ENCODE results near the gene COMMD9. TPM values are rescaled to one million over a fixed set of nuclear protein-coding genes. Genes with fewer than 3 reads are reported as not detected.

COMMD9 gene
- polyA plus RNA-seq, 3 donors, result 105 to 238 (median 235) TPM

DNA sequence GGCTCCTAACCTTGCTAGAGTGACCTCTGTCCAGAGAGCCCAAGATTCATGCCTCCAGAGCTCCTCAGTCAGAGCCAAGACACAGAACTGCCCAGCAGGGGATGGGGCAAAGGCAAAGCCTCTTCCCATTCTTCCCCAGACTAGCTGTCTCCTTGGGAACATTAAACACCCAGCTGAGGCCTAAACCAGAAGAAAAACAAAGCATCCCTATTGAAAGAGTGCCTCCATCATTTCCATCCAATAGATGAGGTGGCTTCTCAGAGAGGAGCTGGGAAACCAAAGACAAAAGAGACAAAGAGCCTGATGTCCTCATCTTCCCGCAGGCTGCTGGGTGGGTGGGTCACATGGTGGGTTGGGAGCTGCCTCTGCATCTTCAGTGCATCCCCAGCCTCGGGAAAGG is 37.4 kb downstream of the COMMD9 start:
- H3K36me3 Mint-ChIP-seq, result no peaks in the 10 kb centered on the region
- H3K9me3 ChIP-seq (replicated peaks in 1 of 2; ENCODE audit: control insufficient read depth in 1 of 2, insufficient read depth in 1 of 2, low read length in 2 of 2), result peaks cover 0 to 4% of the 10 kb centered on the region in 2 donors
- no peak overlapping the region for H3K27ac Mint-ChIP-seq
- no CpG with 5 or more reads among the region's 2 CpGs for WGBS (ENCODE audit: insufficient coverage)
- H3K36me3 ChIP-seq (replicated peaks in 1 of 2; ENCODE audit: control insufficient read depth in 1 of 2, insufficient read depth in 2 of 2, low read length in 2 of 2), result no peaks in the 10 kb centered on the region
- peaks cover 1 to 14% (median 3%) of the 10 kb centered on the region in 7 donors for H3K9me3 Mint-ChIP-seq
- H3K27me3 ChIP-seq (ENCODE audit: control insufficient read depth in 2 of 2, insufficient read depth in 2 of 2, low read length in 2 of 2), result peaks cover 5 to 8% of the 10 kb centered on the region in 2 donors
- intact Hi-C loops (cut with micrococcal nuclease), result no loop called here
- TF ChIP-seq, protein P1, sequence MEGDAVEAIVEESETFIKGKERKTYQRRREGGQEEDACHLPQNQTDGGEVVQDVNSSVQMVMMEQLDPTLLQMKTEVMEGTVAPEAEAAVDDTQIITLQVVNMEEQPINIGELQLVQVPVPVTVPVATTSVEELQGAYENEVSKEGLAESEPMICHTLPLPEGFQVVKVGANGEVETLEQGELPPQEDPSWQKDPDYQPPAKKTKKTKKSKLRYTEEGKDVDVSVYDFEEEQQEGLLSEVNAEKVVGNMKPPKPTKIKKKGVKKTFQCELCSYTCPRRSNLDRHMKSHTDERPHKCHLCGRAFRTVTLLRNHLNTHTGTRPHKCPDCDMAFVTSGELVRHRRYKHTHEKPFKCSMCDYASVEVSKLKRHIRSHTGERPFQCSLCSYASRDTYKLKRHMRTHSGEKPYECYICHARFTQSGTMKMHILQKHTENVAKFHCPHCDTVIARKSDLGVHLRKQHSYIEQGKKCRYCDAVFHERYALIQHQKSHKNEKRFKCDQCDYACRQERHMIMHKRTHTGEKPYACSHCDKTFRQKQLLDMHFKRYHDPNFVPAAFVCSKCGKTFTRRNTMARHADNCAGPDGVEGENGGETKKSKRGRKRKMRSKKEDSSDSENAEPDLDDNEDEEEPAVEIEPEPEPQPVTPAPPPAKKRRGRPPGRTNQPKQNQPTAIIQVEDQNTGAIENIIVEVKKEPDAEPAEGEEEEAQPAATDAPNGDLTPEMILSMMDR (IDR thresholded peaks at IDR 0.05), result no peak
- no peak overlapping the region for H3K4me3 Mint-ChIP-seq
- no peaks in the 10 kb centered on the region for H4K20me1 ChIP-seq (ENCODE audit: insufficient read depth, low read length)
- peaks cover 0 to 6% of the 10 kb centered on the region in 2 donors for H3K4me1 ChIP-seq (ENCODE audit: control insufficient read depth in 1 of 2, insufficient read depth in 2 of 2, low read length in 2 of 2)
- DNase-seq, result no peak
- H3K27ac ChIP-seq (ENCODE audit: low read depth in 1 of 2, low read length in 2 of 2), result no peak overlapping the region
- no peak overlapping the region for H2AFZ ChIP-seq (ENCODE audit: insufficient read depth, low read depth, low read length, poor library complexity, severe bottlenecking)
- H3K4me2 ChIP-seq (replicated peaks; ENCODE audit: extremely low read depth, low read length, poor library complexity, severe bottlenecking), result no peak overlapping the region
- peaks cover 10% of the 10 kb centered on the region for H3K4me1 Mint-ChIP-seq
- H3K9ac ChIP-seq (ENCODE audit: insufficient read depth, low read length, poor library complexity, severe bottlenecking), result no peak overlapping the region
- no peak overlapping the region for H3K4me3 ChIP-seq (replicated peaks in 1 of 3; ENCODE audit: low read depth in 2 of 3, low read length in 3 of 3)
- no peaks in the 10 kb centered on the region for H3K79me2 ChIP-seq (ENCODE audit: insufficient read depth, low read length)
- H3K27me3 Mint-ChIP-seq (ENCODE audit: low read depth in 3 of 3), result peaks cover 5 to 20% (median 10%) of the 10 kb centered on the region in 3 donors

DNA sequence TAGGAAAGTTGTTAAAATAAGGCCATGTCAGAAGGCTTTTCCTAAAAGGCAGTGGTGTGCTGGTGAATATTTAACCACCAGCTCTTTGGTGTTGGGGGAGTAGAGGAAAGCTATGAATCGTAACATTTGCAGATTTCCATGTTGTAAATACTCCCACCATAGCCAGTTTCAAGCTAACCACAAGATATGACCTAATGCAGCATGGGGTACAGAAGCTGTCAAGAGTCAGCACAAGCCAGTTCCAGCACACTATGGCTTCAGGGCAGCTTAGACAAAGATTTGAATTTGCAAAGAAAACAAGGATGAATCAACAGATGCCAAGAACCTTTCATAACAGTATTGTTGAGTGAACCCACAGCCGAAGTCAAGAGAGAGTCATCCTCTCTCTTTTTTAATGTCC is 40.0 kb downstream of the COMMD9 start:
- H3K27ac ChIP-seq (ENCODE audit: low read depth in 1 of 2, low read length in 2 of 2), result no peak overlapping the region
- no peaks in the 10 kb centered on the region for H4K20me1 ChIP-seq (ENCODE audit: insufficient read depth, low read length)
- no peaks in the 10 kb centered on the region for H3K9me3 ChIP-seq (replicated peaks in 1 of 2; ENCODE audit: control insufficient read depth in 1 of 2, insufficient read depth in 1 of 2, low read length in 2 of 2)
- no CpG with 5 or more reads among the region's 2 CpGs for WGBS (ENCODE audit: insufficient coverage)
- Mint-ChIP-seq H3K36me3 (no peaks in the 10 kb centered on the region), H3K27ac (no peak overlapping the region), H3K27me3 (ENCODE audit: low read depth in 3 of 3) (peaks cover 7 to 19% (median 11%) of the 10 kb centered on the region in 3 donors), H3K4me1 (peaks cover 10% of the 10 kb centered on the region), H3K9me3 (peaks cover 2 to 8% (median 3%) of the 10 kb centered on the region in 7 donors), H3K4me3 (no peak overlapping the region)
- no peak overlapping the region for H3K9ac ChIP-seq (ENCODE audit: insufficient read depth, low read length, poor library complexity, severe bottlenecking)
- intact Hi-C loops (cut with micrococcal nuclease), result loop anchor here in 1 of 2 donors (10.0 kb wide), 1 partner anchor 144 kb away; no protein-coding TSS in a partner anchor
- no peaks in the 10 kb centered on the region for H3K79me2 ChIP-seq (ENCODE audit: insufficient read depth, low read length)
- H3K4me1 ChIP-seq (ENCODE audit: control insufficient read depth in 1 of 2, insufficient read depth in 2 of 2, low read length in 2 of 2), result peaks cover 0 to 6% of the 10 kb centered on the region in 2 donors
- H3K4me3 ChIP-seq (replicated peaks in 1 of 3; ENCODE audit: low read depth in 2 of 3, low read length in 3 of 3), result no peak overlapping the region
- TF ChIP-seq, protein P1 (IDR thresholded peaks at IDR 0.05), result no peak
- H2AFZ ChIP-seq (ENCODE audit: insufficient read depth, low read depth, low read length, poor library complexity, severe bottlenecking), result no peak overlapping the region
- DNase-seq, result no peak
- no peak overlapping the region for H3K4me2 ChIP-seq (replicated peaks; ENCODE audit: extremely low read depth, low read length, poor library complexity, severe bottlenecking)
- peaks cover 9 to 14% of the 10 kb centered on the region in 2 donors for H3K27me3 ChIP-seq (ENCODE audit: control insufficient read depth in 2 of 2, insufficient read depth in 2 of 2, low read length in 2 of 2)
- no peaks in the 10 kb centered on the region for H3K36me3 ChIP-seq (replicated peaks in 1 of 2; ENCODE audit: control insufficient read depth in 1 of 2, insufficient read depth in 2 of 2, low read length in 2 of 2)

Data from CD14-positive monocyte (primary cell).